Neuronal stem cell (in vitro differentiated cells): ENCODE data around the gene GH1.
"Not testable (repeated sequence)": the region's sequence is repeated elsewhere in the genome, so short reads cannot be mapped to it uniquely, and the experiment has no call there.

Source experiments
- DNase-seq: peaks from one replicate; pipeline ENCODE4 v3.0.0-alpha.2; 2013; ENCODE audit warnings: low spot score
- H2AFZ ChIP-seq: one replicate; pipeline ENCODE4 v1.6.1; 2013; ENCODE audit warnings: mild to moderate bottlenecking, low read length, inconsistent platforms
- H2AK5ac ChIP-seq: 2 replicates; pipeline ENCODE4 v1.6.1; 2013; ENCODE audit warnings: low read depth, mild to moderate bottlenecking, inconsistent platforms, low read length, moderate library complexity, mixed read lengths
- H2BK120ac ChIP-seq: 2 replicates; pipeline ENCODE4 v1.6.1; 2013; ENCODE audit warnings: low read depth, mild to moderate bottlenecking, inconsistent platforms, low read length, moderate library complexity, mixed read lengths
- H2BK12ac ChIP-seq: one replicate; pipeline ENCODE4 v1.6.1; 2013; ENCODE audit warnings: low read length, inconsistent platforms
- H2BK15ac ChIP-seq: 2 replicates; pipeline ENCODE4 v1.6.1; 2013; ENCODE audit warnings: mild to moderate bottlenecking, low read length, inconsistent platforms, mixed read lengths
- H2BK5ac ChIP-seq: one replicate; pipeline ENCODE4 v1.6.1; 2013; ENCODE audit warnings: inconsistent platforms, mild to moderate bottlenecking, low read length, moderate library complexity
- H3K14ac ChIP-seq: one replicate; pipeline ENCODE4 v1.6.1; 2013; ENCODE audit warnings: low read length, inconsistent platforms
- H3K18ac ChIP-seq: 2 replicates; pipeline ENCODE4 v1.6.1; 2013; ENCODE audit warnings: low read length, inconsistent platforms
- H3K23ac ChIP-seq: 2 replicates; pipeline ENCODE4 v1.6.1; 2013; ENCODE audit warnings: low read depth, mild to moderate bottlenecking, mixed read lengths, low read length, inconsistent platforms; ENCODE audit not compliant: poor library complexity
- H3K27ac ChIP-seq: replicated peaks from 3 replicates; pipeline ENCODE4 v1.5.1; 2013; ENCODE audit warnings: low read length, inconsistent platforms
- H3K27me3 ChIP-seq, 3 experiments: 2 replicates each; pipeline ENCODE4 v1.6.1; 2013; ENCODE audit warnings: low read length in 3 of 3, mild to moderate bottlenecking in 2 of 3, inconsistent platforms in 1 of 3, low read depth in 1 of 3, mixed read lengths in 1 of 3, moderate library complexity in 1 of 3; ENCODE audit not compliant: control insufficient read depth in 3 of 3, insufficient read depth in 3 of 3
- H3K36me3 ChIP-seq, 2 donors: replicated peaks in 1 of 2; 2 replicates each; pipeline ENCODE4 v1.6.1; 2013; ENCODE audit warnings: low read length in 2 of 2; ENCODE audit not compliant: control insufficient read depth in 2 of 2, insufficient read depth in 2 of 2
- H3K4ac ChIP-seq: 2 replicates; pipeline ENCODE4 v1.6.1; 2013; ENCODE audit warnings: inconsistent platforms, mild to moderate bottlenecking, low read length, moderate library complexity
- H3K4me1 ChIP-seq, 2 donors: 1 replicate in 1 of 2; 2 replicates in 1 of 2; pipeline ENCODE4 v1.6.1; 2013; ENCODE audit warnings: low read length in 2 of 2, low read depth in 1 of 2; ENCODE audit not compliant: control insufficient read depth in 2 of 2, insufficient read depth in 1 of 2
- H3K4me2 ChIP-seq: one replicate; pipeline ENCODE4 v1.6.1; 2013; ENCODE audit warnings: mild to moderate bottlenecking, low read length, inconsistent platforms; ENCODE audit not compliant: insufficient read depth, poor library complexity, severe bottlenecking
- H3K4me3 ChIP-seq, 2 donors: 2 replicates each; pipeline ENCODE4 v1.5.1; 2013; ENCODE audit warnings: low read length in 2 of 2, mild to moderate bottlenecking in 2 of 2, inconsistent platforms in 1 of 2, moderate library complexity in 1 of 2
- H3K79me1 ChIP-seq: one replicate; pipeline ENCODE4 v1.6.1; 2013; ENCODE audit warnings: low read depth, mild to moderate bottlenecking, inconsistent platforms, low read length, moderate library complexity
- H3K9ac ChIP-seq: one replicate; pipeline ENCODE4 v1.6.1; 2013; ENCODE audit warnings: mild to moderate bottlenecking, low read depth, low read length, inconsistent platforms; ENCODE audit not compliant: poor library complexity
- H3K9me3 ChIP-seq, 2 donors: replicated peaks in 1 of 2; 2 replicates each; pipeline versions ENCODE3 to v1.6.1; 2013; ENCODE audit warnings: low read length in 2 of 2, mild to moderate bottlenecking in 2 of 2, inconsistent platforms in 1 of 2, low read depth in 1 of 2, mixed read lengths in 1 of 2, moderate library complexity in 1 of 2; ENCODE audit not compliant: control insufficient read depth in 2 of 2, insufficient read depth in 1 of 2
- H4K8ac ChIP-seq: one replicate; pipeline ENCODE4 v1.6.1; 2013; ENCODE audit warnings: low read depth, mild to moderate bottlenecking, inconsistent platforms, low read length, moderate library complexity
- H4K91ac ChIP-seq: one replicate; pipeline ENCODE4 v1.6.1; 2013; ENCODE audit warnings: low read length, low read depth, mild to moderate bottlenecking, inconsistent platforms; ENCODE audit not compliant: poor library complexity
- WGBS, 2 donors: extraction: QIAGEN DNeasy Blood & Tissue Kit; methylation state at CpG; one replicate each; pipeline ENCODE4 v1.1.7; 2013; ENCODE audit warnings: missing lambda C conversion rate in 2 of 2, mixed read lengths in 1 of 2; ENCODE audit not compliant: insufficient read length in 2 of 2, insufficient replicate concordance in 1 of 2; ENCODE audit errors: extremely low coverage in 2 of 2; 5-methylcytosine and 5-hydroxymethylcytosine counted together

Gene GH1

GRCh38 chr17:63894021-63894420 is 24.6 kb downstream of the GH1 start:
- H4K91ac ChIP-seq, H2BK12ac ChIP-seq, H3K9me3 ChIP-seq, H3K79me1 ChIP-seq, H2BK15ac ChIP-seq, H3K4me2 ChIP-seq, H4K8ac ChIP-seq, H3K14ac ChIP-seq, H3K27me3 ChIP-seq, H2AFZ ChIP-seq, H2BK5ac ChIP-seq, H3K23ac ChIP-seq, H3K27ac ChIP-seq, H3K36me3 ChIP-seq, H3K4me3 ChIP-seq, DNase-seq, H3K18ac ChIP-seq, H2AK5ac ChIP-seq, H3K4me1 ChIP-seq, H2BK120ac ChIP-seq, H3K4ac ChIP-seq, H3K9ac ChIP-seq: not testable (repeated sequence)
- WGBS, 2 donors = no CpG with 5 or more reads among the region's 3 CpGs

GRCh38 chr17:63892316-63893037 is 26.2 kb downstream of the GH1 start:
- H3K4me2 ChIP-seq, H2BK15ac ChIP-seq, H3K36me3 ChIP-seq, H2AFZ ChIP-seq, H3K4me3 ChIP-seq, H4K91ac ChIP-seq, H3K27me3 ChIP-seq, H3K14ac ChIP-seq, H3K9ac ChIP-seq, H3K9me3 ChIP-seq, H3K23ac ChIP-seq, H2BK120ac ChIP-seq, H2BK12ac ChIP-seq, H3K4ac ChIP-seq, H2BK5ac ChIP-seq, H3K79me1 ChIP-seq, H2AK5ac ChIP-seq, H3K18ac ChIP-seq, H4K8ac ChIP-seq, H3K4me1 ChIP-seq, DNase-seq, H3K27ac ChIP-seq: not testable (repeated sequence)
- WGBS, 2 donors = no CpG with 5 or more reads among the region's 11 CpGs

- not testable (repeated sequence) for H4K8ac ChIP-seq, H3K14ac ChIP-seq, H2BK12ac ChIP-seq, H3K18ac ChIP-seq, H3K27me3 ChIP-seq, H3K27ac ChIP-seq, H3K36me3 ChIP-seq, H3K4me2 ChIP-seq, H3K4ac ChIP-seq, H2BK120ac ChIP-seq, H2AK5ac ChIP-seq, H3K23ac ChIP-seq, H2BK15ac ChIP-seq, H3K9me3 ChIP-seq, H3K4me3 ChIP-seq, DNase-seq, H3K4me1 ChIP-seq, H3K79me1 ChIP-seq, H2BK5ac ChIP-seq, H3K9ac ChIP-seq, H2AFZ ChIP-seq, H4K91ac ChIP-seq
- WGBS, 2 donors = no CpG with 5 or more reads among the region's 13 CpGs
Observed at GRCh38 chr17:63889026-63889848, 29.4 kb downstream of the GH1 start.

- H3K27ac ChIP-seq, H3K18ac ChIP-seq, H3K4ac ChIP-seq, H2BK15ac ChIP-seq, H2BK12ac ChIP-seq, H3K27me3 ChIP-seq, H3K4me1 ChIP-seq, H2BK5ac ChIP-seq, H3K79me1 ChIP-seq, DNase-seq, H3K14ac ChIP-seq, H3K4me2 ChIP-seq, H4K8ac ChIP-seq, H2BK120ac ChIP-seq, H2AK5ac ChIP-seq, H2AFZ ChIP-seq, H3K23ac ChIP-seq, H3K9ac ChIP-seq, H3K36me3 ChIP-seq, H3K4me3 ChIP-seq, H4K91ac ChIP-seq, H3K9me3 ChIP-seq: not testable (repeated sequence)
- no CpG with 5 or more reads among the region's 11 CpGs for WGBS, 2 donors
Observed at GRCh38 chr17:63885119-63885518, 33.5 kb downstream of the GH1 start.
